Measurements from ENCODE around the gene ELMO1. TPM values are rescaled to one million over a fixed set of nuclear protein-coding genes. Genes with fewer than 3 reads are reported as not detected.

Gene ELMO1
- total RNA-seq, 1 experiment from 2014 or later: 1.1 TPM

DNA sequence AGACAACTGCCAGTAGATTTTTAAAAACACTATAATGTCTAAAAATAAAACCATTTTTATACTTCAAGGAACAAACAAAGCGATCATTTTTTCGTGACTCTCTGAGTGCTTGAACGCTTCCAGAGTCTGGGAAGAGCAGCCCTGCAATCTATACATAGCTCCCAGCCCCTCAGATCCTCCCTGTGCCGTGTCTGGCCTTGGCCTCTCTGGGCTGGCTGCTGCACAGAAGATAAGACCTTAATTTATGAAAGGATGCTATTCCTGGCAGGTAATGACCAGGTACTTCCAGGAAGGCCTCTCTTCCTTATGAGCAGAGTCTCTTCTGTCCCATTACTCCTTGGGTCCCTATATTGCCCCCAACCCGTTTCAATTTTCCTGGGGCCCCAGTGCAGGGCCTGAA lies 523.5 kb downstream of the ELMO1 start:
- Histone ChIP-seq H3K36me3 (ENCODE audit: control insufficient read depth in 1 of 2, insufficient read depth in 2 of 2, low read length in 2 of 2) (no peaks in the 10 kb centered on the region), H3K4me2 (ENCODE audit: low read length) (no peak overlapping the region)
- POLR2A ChIA-PET: no interaction called here

DNA sequence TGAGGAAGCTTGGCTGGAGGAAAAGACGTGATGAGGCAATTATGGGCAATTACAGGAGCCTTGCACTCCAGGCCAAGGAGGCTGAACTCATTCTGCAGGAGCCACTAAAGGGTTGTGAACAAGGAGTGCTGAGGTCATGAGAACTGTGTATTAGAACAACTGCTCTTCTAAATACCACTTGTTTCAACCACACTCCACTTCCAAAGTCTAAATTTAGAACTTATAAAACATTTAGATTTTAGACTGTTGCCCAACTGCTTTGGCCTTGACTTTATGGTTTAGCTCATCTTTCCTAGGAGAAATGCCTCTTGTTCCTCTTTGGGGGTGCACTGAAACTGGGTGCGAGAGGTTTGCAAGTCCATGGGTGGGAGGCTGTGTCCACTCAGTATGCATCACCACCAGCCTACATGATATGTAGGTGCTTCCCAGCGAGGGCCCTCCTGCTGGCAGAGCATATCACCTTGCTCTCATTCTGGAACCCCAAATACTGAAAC lies 524.7 kb downstream of the ELMO1 start:
- H3K36me3 ChIP-seq (ENCODE audit: control insufficient read depth in 1 of 2, insufficient read depth in 2 of 2, low read length in 2 of 2): no peaks in the 10 kb centered on the region
- no peaks in the 10 kb centered on the region for H3K9me3 ChIP-seq (ENCODE audit: control insufficient read depth in 1 of 2, insufficient read depth in 1 of 2, low read depth in 1 of 2, low read length in 2 of 2)
- ChIA-PET POLR2A (no interaction called here), CTCF (no interaction called here), RAD21 (ENCODE audit: low non-redundant PET in 1 of 2, low total read pairs in 2 of 2, uncharacterized antibody in 2 of 2, unreplicated experiment in 2 of 2) (no interaction called here)
- H2AFZ ChIP-seq (ENCODE audit: low read depth, low read length, poor library complexity, severe bottlenecking): no peak overlapping the region
- no peaks in the 10 kb centered on the region for H3K9me2 ChIP-seq (ENCODE audit: insufficient read depth)
- BruUV-seq (replicated peaks): no TSS peak
- H3K27me3 ChIP-seq (ENCODE audit: insufficient read depth, low read length): no peaks in the 10 kb centered on the region
- DNase-seq (ENCODE audit: low read depth, low spot score): no peak
- intact Hi-C loops (cut with micrococcal nuclease): no loop called here
- H3K79me2 ChIP-seq (ENCODE audit: insufficient read depth, low read length): no peaks in the 10 kb centered on the region
- no peak overlapping the region for H3K27ac ChIP-seq (ENCODE audit: low read depth, low read length)
- H3K4me1 ChIP-seq (ENCODE audit: control insufficient read depth in 1 of 2, insufficient read depth in 2 of 2, low read length in 2 of 2): no peaks in the 10 kb centered on the region
- no peaks in the 10 kb centered on the region for H4K20me1 ChIP-seq (ENCODE audit: insufficient read depth)
- ATAC-seq: no peak
- H3K4me2 ChIP-seq (ENCODE audit: low read length): no peak overlapping the region
- no peak overlapping the region for H3K4me3 ChIP-seq (replicated peaks in 1 of 2; ENCODE audit: low read depth in 1 of 2, low read length in 2 of 2)
- H3K9ac ChIP-seq (ENCODE audit: low read length): no peak overlapping the region
- no peak for TF ChIP-seq RAD21 (IDR thresholded peaks at IDR 0.05; ENCODE audit: low read depth)
- no peak for TF ChIP-seq CTCF (IDR thresholded peaks at IDR 0.05 in 2 of 3, conservative IDR thresholded peaks at IDR 0.05 in 1 of 3; ENCODE audit: borderline replicate concordance in 1 of 3, insufficient read depth in 1 of 3, low read depth in 2 of 3, low read length in 2 of 3)
- TF ChIP-seq, protein P1, sequence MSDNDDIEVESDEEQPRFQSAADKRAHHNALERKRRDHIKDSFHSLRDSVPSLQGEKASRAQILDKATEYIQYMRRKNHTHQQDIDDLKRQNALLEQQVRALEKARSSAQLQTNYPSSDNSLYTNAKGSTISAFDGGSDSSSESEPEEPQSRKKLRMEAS (IDR thresholded peaks at IDR 0.05): no peak
- TF ChIP-seq POLR2AphosphoS5 (IDR thresholded peaks at IDR 0.05; ENCODE audit: low read depth, low read length): no peak
- no peak for TF ChIP-seq ZNF274 (IDR thresholded peaks at IDR 0.05; ENCODE audit: low read depth, low read length)
- TF ChIP-seq SRF (IDR thresholded peaks at IDR 0.05; ENCODE audit: low read depth): no peak
- TF ChIP-seq CBX3 (IDR thresholded peaks at IDR 0.05; ENCODE audit: low read depth): no peak
- TF ChIP-seq, protein P2, sequence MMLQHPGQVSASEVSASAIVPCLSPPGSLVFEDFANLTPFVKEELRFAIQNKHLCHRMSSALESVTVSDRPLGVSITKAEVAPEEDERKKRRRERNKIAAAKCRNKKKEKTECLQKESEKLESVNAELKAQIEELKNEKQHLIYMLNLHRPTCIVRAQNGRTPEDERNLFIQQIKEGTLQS (IDR thresholded peaks at IDR 0.05): no peak
- TF ChIP-seq SP1 (IDR thresholded peaks at IDR 0.05; ENCODE audit: low read depth): no peak
- no peak for TF ChIP-seq EZH2 (IDR thresholded peaks at IDR 0.05)
- TF ChIP-seq EGR1 (IDR thresholded peaks at IDR 0.05; ENCODE audit: low read depth): no peak
- TF ChIP-seq POLR2A (IDR thresholded peaks at IDR 0.05; ENCODE audit: borderline replicate concordance, extremely low read depth, insufficient read depth, insufficient read length): no peak
- TF ChIP-seq, protein P3, sequence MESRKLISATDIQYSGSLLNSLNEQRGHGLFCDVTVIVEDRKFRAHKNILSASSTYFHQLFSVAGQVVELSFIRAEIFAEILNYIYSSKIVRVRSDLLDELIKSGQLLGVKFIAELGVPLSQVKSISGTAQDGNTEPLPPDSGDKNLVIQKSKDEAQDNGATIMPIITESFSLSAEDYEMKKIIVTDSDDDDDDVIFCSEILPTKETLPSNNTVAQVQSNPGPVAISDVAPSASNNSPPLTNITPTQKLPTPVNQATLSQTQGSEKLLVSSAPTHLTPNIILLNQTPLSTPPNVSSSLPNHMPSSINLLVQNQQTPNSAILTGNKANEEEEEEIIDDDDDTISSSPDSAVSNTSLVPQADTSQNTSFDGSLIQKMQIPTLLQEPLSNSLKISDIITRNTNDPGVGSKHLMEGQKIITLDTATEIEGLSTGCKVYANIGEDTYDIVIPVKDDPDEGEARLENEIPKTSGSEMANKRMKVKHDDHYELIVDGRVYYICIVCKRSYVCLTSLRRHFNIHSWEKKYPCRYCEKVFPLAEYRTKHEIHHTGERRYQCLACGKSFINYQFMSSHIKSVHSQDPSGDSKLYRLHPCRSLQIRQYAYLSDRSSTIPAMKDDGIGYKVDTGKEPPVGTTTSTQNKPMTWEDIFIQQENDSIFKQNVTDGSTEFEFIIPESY (IDR thresholded peaks at IDR 0.05; ENCODE audit: extremely low read depth, insufficient replicate concordance, low read length): no peak
- no peak for TF ChIP-seq ZFX (IDR thresholded peaks at IDR 0.05)
- TF ChIP-seq EZH2phosphoT487 (IDR thresholded peaks at IDR 0.05; ENCODE audit: borderline replicate concordance): no peak
- no peak for TF ChIP-seq JUND (IDR thresholded peaks at IDR 0.05)
- TF ChIP-seq TCF7L2 (IDR thresholded peaks at IDR 0.05; ENCODE audit: borderline replicate concordance, extremely low read depth, insufficient read depth, insufficient read length): no peak
- TF ChIP-seq CEBPB (IDR thresholded peaks at IDR 0.05; ENCODE audit: low read depth): no peak

More for the DNA sequence above, 523.5 kb downstream of the ELMO1 start:
- TF ChIP-seq EGR1 (IDR thresholded peaks at IDR 0.05; ENCODE audit: low read depth): no peak
- TF ChIP-seq JUND (IDR thresholded peaks at IDR 0.05): no peak
- Histone ChIP-seq H3K9me3 (ENCODE audit: control insufficient read depth in 1 of 2, insufficient read depth in 1 of 2, low read depth in 1 of 2, low read length in 2 of 2) (no peaks in the 10 kb centered on the region), H2AFZ (ENCODE audit: low read depth, low read length, poor library complexity, severe bottlenecking) (no peak overlapping the region), H3K79me2 (ENCODE audit: insufficient read depth, low read length) (no peaks in the 10 kb centered on the region), H4K20me1 (ENCODE audit: insufficient read depth) (no peaks in the 10 kb centered on the region), H3K9me2 (ENCODE audit: insufficient read depth) (no peaks in the 10 kb centered on the region), H3K27ac (ENCODE audit: low read depth, low read length) (no peak overlapping the region), H3K4me1 (ENCODE audit: control insufficient read depth in 1 of 2, insufficient read depth in 2 of 2, low read length in 2 of 2) (no peaks in the 10 kb centered on the region), H3K9ac (ENCODE audit: low read length) (no peak overlapping the region), H3K4me3 (replicated peaks in 1 of 2; ENCODE audit: low read depth in 1 of 2, low read length in 2 of 2) (no peak overlapping the region), H3K27me3 (ENCODE audit: insufficient read depth, low read length) (no peaks in the 10 kb centered on the region)
- no TSS peak for BruUV-seq (replicated peaks)
- RAD21 ChIA-PET (ENCODE audit: low non-redundant PET in 1 of 2, low total read pairs in 2 of 2, uncharacterized antibody in 2 of 2, unreplicated experiment in 2 of 2): no interaction called here
- intact Hi-C loops (cut with micrococcal nuclease): no loop called here
- no peak for ATAC-seq
- no peak for DNase-seq (ENCODE audit: low read depth, low spot score)
- CTCF ChIA-PET: no interaction called here
